B cell (primary cell): ENCODE data around the gene BID. TPM values are rescaled to one million over a fixed set of nuclear protein-coding genes. Genes with fewer than 3 reads are reported as not detected.

Source experiments
- ATAC-seq: fragments of 200-7000 bp; cut with Tn5 transposase; one replicate; pipeline ENCODE4 v1.10.0; 2021; ENCODE audit warnings: low read depth, mild to moderate bottlenecking, moderate number of reproducible peaks, moderate library complexity
- CTCF ChIA-PET: fragments of 350-600 bp; sonication (Branson Sonifier 250); formaldehyde crosslinking; loops from one replicate; lab custom pipeline; 2021; ENCODE audit warnings: antibody characterized with exemption, inconsistent platforms; lab: Charles Lee
- POLR2A ChIA-PET: fragments of 350-600 bp; sonication (Branson Sonifier 250); formaldehyde crosslinking; loops from one replicate; lab custom pipeline; 2021; ENCODE audit warnings: antibody characterized with exemption; lab: Charles Lee
- DNase-seq: peaks from one replicate; pipeline ENCODE4 v3.0.0; 2013
- H2AFZ ChIP-seq: 2 replicates; pipeline ENCODE4 v1.6.1; 2012; ENCODE audit warnings: mild to moderate bottlenecking, low read depth, low read length; ENCODE audit not compliant: insufficient read depth, poor library complexity, severe bottlenecking
- H3K27ac ChIP-seq, 2 donors: 1 replicate in 1 of 2; 2 replicates in 1 of 2; pipeline ENCODE4 v1.5.1; 2012 to 2013; ENCODE audit warnings: low read length in 2 of 2, mild to moderate bottlenecking in 2 of 2, moderate library complexity in 1 of 2
- H3K27me3 ChIP-seq, 4 experiments: fragments of 200-600 bp in 1 of 4; sonication (generic) in 1 of 4; replicated peaks in 1 of 4; 1 replicate in 2 of 4; 2 replicates in 2 of 4; pipeline versions ENCODE4 v1.6.1 to v1.7.0; 2013 to 2016; ENCODE audit warnings: low read length in 3 of 4, mild to moderate bottlenecking in 2 of 4, mixed read lengths in 1 of 4, moderate library complexity in 1 of 4; ENCODE audit not compliant: insufficient read depth in 4 of 4, control insufficient read depth in 3 of 4; ENCODE audit errors: control extremely low read depth in 1 of 4
- H3K36me3 ChIP-seq, 2 experiments: replicated peaks in 1 of 2; 1 replicate in 1 of 2; 2 replicates in 1 of 2; pipeline versions ENCODE4 v1.6.1 to v1.7.1; 2013; ENCODE audit warnings: low read length in 1 of 2; ENCODE audit not compliant: insufficient read depth in 2 of 2, control insufficient read depth in 1 of 2; ENCODE audit errors: control extremely low read depth in 1 of 2, extremely low read depth in 1 of 2
- H3K4me1 ChIP-seq, 2 donors: fragments of 200-600 bp in 1 of 2; sonication (generic) in 1 of 2; 1 replicate in 1 of 2; 2 replicates in 1 of 2; pipeline versions ENCODE4 v1.5.1 to v1.6.1; 2013 to 2017; ENCODE audit warnings: low read length in 2 of 2; ENCODE audit not compliant: control insufficient read depth in 2 of 2, insufficient read depth in 2 of 2
- H3K4me2 ChIP-seq: replicated peaks from 2 replicates; pipeline ENCODE3; 2012; ENCODE audit warnings: mild to moderate bottlenecking, low read depth, low read length; ENCODE audit not compliant: poor library complexity, severe bottlenecking
- H3K4me3 ChIP-seq, 5 experiments: fragments of 200-600 bp in 1 of 5; sonication (generic) in 1 of 5; 1 replicate in 3 of 5; 2 replicates in 2 of 5; pipeline versions ENCODE4 v1.5.1 to v1.7.0; 2011 to 2016; ENCODE audit warnings: low read length in 4 of 5, mild to moderate bottlenecking in 4 of 5, low read depth in 2 of 5, control low read depth in 1 of 5, moderate library complexity in 1 of 5; ENCODE audit not compliant: insufficient read depth in 1 of 5; ENCODE audit errors: control extremely low read depth in 1 of 5, extremely low read depth in 1 of 5
- H3K79me2 ChIP-seq: fragments of 200-600 bp; sonication (generic); one replicate; pipeline ENCODE4 v1.6.0; 2016; ENCODE audit warnings: low read length; ENCODE audit not compliant: control insufficient read depth, insufficient read depth
- H3K9ac ChIP-seq: fragments of 200-600 bp; sonication (generic); 2 replicates; pipeline ENCODE4 v1.6.1; 2017; ENCODE audit warnings: mild to moderate bottlenecking, low read length, moderate library complexity
- H3K9me3 ChIP-seq, 3 donors: one replicate each; pipeline versions ENCODE4 v1.6.1 to v1.7.1; 2013; ENCODE audit warnings: low read length in 2 of 3; ENCODE audit not compliant: control insufficient read depth in 2 of 3, insufficient read depth in 1 of 3; ENCODE audit errors: control extremely low read depth in 1 of 3
- H4K20me1 ChIP-seq: 2 replicates; pipeline ENCODE4 v1.6.0; 2012; ENCODE audit warnings: mild to moderate bottlenecking, low read length; ENCODE audit not compliant: insufficient read depth, control insufficient read depth, poor library complexity, severe bottlenecking
- H3K27ac Mint-ChIP-seq: one replicate; pipeline ENCODE4 v1.8.0; 2021; ENCODE audit warnings: mixed read lengths
- H3K27me3 Mint-ChIP-seq: one replicate; pipeline ENCODE4 v1.8.0; 2021; ENCODE audit warnings: mixed read lengths
- H3K4me1 Mint-ChIP-seq: one replicate; pipeline ENCODE4 v1.8.0; 2021; ENCODE audit warnings: mixed read lengths
- H3K4me3 Mint-ChIP-seq: one replicate; pipeline ENCODE4 v1.8.0; 2021; ENCODE audit warnings: mixed read lengths
- H3K9me3 Mint-ChIP-seq: one replicate; pipeline ENCODE4 v1.8.0; 2022; ENCODE audit warnings: mixed read lengths; ENCODE audit not compliant: insufficient read depth
- EZH2 ChIP-seq: IDR thresholded peaks from 2 replicates; pipeline ENCODE4 v1.6.1; 2012; ENCODE audit warnings: borderline replicate concordance, low read depth, mild to moderate bottlenecking, moderate library complexity, low read length; ENCODE audit not compliant: insufficient read depth, poor library complexity, severe bottlenecking
- WGBS: methylation state at CpG from one replicate; pipeline ENCODE4 v1.1.5; 2013; ENCODE audit warnings: missing lambda C conversion rate; ENCODE audit not compliant: insufficient coverage; 5-methylcytosine and 5-hydroxymethylcytosine counted together
- intact Hi-C: fragments of 100-400 bp; cut with micrococcal nuclease; formaldehyde crosslinking; loops from one replicate; pipeline ENCODE4 v1.10.0; 2022
- polyA plus RNA-seq: library from polyadenylated mRNA; depleted of rRNA; stranded (reverse); fragments of >200 nt; gene quantifications from 2 replicates; pipeline ENCODE4 v1.2.3, GENCODE V29; 2012
- total RNA-seq, 2 donors: library from RNA; stranded (reverse); fragments of 120-200 nt in 1 of 2; gene quantifications; 1 replicate in 1 of 2; 2 replicates in 1 of 2; pipeline versions ENCODE4 v1.2.3 to v1.2.4, GENCODE V29; 2013 to 2022
- TF ChIP-seq, protein P1 (sequence below): fragments of 200-600 bp; IDR thresholded peaks from one replicate; pipeline ENCODE4 v1.8.0; 2022; ENCODE audit warnings: antibody characterized with exemption, mild to moderate bottlenecking

The BID gene
- total and polyA plus RNA-seq, 2 donors (not counting 1 experiment from before 2014, with no cell fraction given): 17.5 to 23.3 TPM

DNA sequence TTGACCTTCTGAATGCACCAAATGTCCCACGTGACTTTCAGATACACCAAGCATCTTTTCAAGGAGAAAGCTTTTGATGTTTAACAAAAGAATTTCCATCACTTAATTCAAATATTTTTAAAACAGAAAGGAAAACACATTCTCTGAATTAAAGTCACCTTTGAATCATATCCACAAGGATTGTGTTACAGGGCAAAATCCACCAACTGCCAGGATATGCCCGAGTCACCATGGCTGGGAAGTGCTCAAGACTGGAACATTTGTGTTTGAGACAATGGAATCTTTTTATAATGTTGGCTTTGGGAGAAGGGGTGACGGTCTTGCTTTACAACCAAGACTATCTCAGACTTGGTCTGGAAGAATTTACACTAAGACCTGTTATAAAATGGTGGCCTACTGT lies 40.8 kb downstream of the BID start:
- Histone ChIP-seq H3K27ac (peak overlapping the region in 1 of 2 donors; percentile 13), H3K36me3 (peaks cover 2 to 67% of the 10 kb centered on the region in 2 experiments)
- TF ChIP-seq, protein P1, sequence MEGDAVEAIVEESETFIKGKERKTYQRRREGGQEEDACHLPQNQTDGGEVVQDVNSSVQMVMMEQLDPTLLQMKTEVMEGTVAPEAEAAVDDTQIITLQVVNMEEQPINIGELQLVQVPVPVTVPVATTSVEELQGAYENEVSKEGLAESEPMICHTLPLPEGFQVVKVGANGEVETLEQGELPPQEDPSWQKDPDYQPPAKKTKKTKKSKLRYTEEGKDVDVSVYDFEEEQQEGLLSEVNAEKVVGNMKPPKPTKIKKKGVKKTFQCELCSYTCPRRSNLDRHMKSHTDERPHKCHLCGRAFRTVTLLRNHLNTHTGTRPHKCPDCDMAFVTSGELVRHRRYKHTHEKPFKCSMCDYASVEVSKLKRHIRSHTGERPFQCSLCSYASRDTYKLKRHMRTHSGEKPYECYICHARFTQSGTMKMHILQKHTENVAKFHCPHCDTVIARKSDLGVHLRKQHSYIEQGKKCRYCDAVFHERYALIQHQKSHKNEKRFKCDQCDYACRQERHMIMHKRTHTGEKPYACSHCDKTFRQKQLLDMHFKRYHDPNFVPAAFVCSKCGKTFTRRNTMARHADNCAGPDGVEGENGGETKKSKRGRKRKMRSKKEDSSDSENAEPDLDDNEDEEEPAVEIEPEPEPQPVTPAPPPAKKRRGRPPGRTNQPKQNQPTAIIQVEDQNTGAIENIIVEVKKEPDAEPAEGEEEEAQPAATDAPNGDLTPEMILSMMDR: no peak
- no peak for TF ChIP-seq EZH2

DNA sequence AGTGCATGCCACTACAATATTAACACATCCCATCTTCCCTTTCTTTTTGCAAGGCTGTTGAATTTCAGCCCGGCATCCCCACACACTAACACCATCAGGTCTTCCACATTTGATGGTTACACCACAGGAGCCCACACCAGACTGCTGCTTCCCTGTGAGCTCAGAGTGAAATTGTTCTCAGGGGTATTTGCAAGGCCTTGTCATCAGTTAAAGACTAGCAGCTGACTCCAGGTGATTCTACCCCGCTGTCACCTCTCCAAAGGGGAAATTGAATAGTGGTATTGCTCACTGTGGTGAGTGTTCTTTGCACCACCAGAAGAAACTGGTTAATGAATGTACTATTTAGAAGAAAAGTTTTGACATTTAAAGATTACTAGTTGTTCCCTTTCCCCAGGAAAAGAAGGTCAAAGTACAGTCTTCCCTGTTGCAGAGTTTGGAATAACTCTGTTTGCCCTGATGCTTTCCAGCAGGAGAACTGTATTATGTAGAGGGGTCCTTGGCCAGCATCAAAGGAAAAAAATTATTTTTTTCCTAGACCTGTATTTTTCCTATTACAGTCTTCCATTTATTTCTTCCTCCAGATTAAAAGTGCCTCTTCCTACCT lies 41.9 kb downstream of the BID start:
- TF ChIP-seq, protein P1: no peak
- no peak for TF ChIP-seq EZH2
- H3K4me3 Mint-ChIP-seq: no peak overlapping the region
- POLR2A ChIA-PET: no interaction called here
- Histone ChIP-seq H3K4me2 (no peak overlapping the region), H3K4me3 (no peak overlapping the region), H3K4me1 (no peaks in the 10 kb centered on the region), H3K27ac (no peak overlapping the region), H3K9me3 (no peaks in the 10 kb centered on the region), H4K20me1 (no peaks in the 10 kb centered on the region), H3K9ac (no peak overlapping the region), H3K27me3 (no peaks in the 10 kb centered on the region), H2AFZ (no peak overlapping the region), H3K36me3 (peaks cover 2 to 61% of the 10 kb centered on the region in 2 experiments), H3K79me2 (no peaks in the 10 kb centered on the region)
- no peaks in the 10 kb centered on the region for H3K27me3 Mint-ChIP-seq
- CTCF ChIA-PET: interaction anchor here (1.7 kb wide), 1 partner anchor 10 kb away, joined by 5 read pairs; no protein-coding TSS in a partner anchor
- DNase-seq (no peak), ATAC-seq (no peak)
- intact Hi-C loops: no loop called here
- H3K27ac Mint-ChIP-seq: no peak overlapping the region
- H3K9me3 Mint-ChIP-seq: no peaks in the 10 kb centered on the region
- no peaks in the 10 kb centered on the region for H3K4me1 Mint-ChIP-seq
- WGBS: 100% methylated on average over 1 of the region's 2 CpGs

More for the DNA sequence above, 40.8 kb downstream of the BID start:
- intact Hi-C loops: no loop called here
- Histone ChIP-seq H3K27me3 (no peaks in the 10 kb centered on the region), H3K4me2 (no peak overlapping the region), H3K4me3 (no peak overlapping the region), H3K4me1 (no peaks in the 10 kb centered on the region), H2AFZ (no peak overlapping the region), H3K9me3 (no peaks in the 10 kb centered on the region), H4K20me1 (no peaks in the 10 kb centered on the region), H3K79me2 (no peaks in the 10 kb centered on the region), H3K9ac (no peak overlapping the region)
- no peak overlapping the region for H3K4me3 Mint-ChIP-seq
- WGBS: no CpG with 5 or more reads among the region's 3 CpGs
- ATAC-seq (no peak), DNase-seq (no peak)
- CTCF ChIA-PET: interaction anchor here (1.0 kb wide), 1 partner anchor 9 kb away, joined by 3 read pairs; no protein-coding TSS in a partner anchor
- H3K27ac Mint-ChIP-seq: no peak overlapping the region
- no peaks in the 10 kb centered on the region for H3K9me3 Mint-ChIP-seq
- no peaks in the 10 kb centered on the region for H3K27me3 Mint-ChIP-seq
- POLR2A ChIA-PET: no interaction called here
- H3K4me1 Mint-ChIP-seq: no peaks in the 10 kb centered on the region
